Lower leg skin (tissue), 4 donors: Measurements from ENCODE around the gene SH2D3C. TPM values are rescaled to one million over a fixed set of nuclear protein-coding genes. Genes with fewer than 3 reads are reported as not detected.

Experiments used
- DNase-seq, 2 donors: peaks; one replicate each; pipeline ENCODE4 v3.0.0-alpha.2; 2019; ENCODE audit warnings: low spot score in 2 of 2
- H3K4me3 ChIP-seq: fragments of 200-600 bp; sonication (generic); 2 replicates; pipeline ENCODE4 v1.5.1; 2017; ENCODE audit warnings: mild to moderate bottlenecking, low read depth; ENCODE audit not compliant: poor library complexity, severe bottlenecking
- CTCF ChIP-seq, 3 donors: fragments of 450-650 bp; IDR thresholded peaks; one replicate each; pipeline ENCODE4 v1.5.1; 2016; ENCODE audit warnings: antibody characterized with exemption in 3 of 3, mild to moderate bottlenecking in 3 of 3, moderate library complexity in 2 of 3
- POLR2A ChIP-seq, 2 donors: fragments of 450-650 bp; IDR thresholded peaks; one replicate each; pipeline ENCODE4 v1.6.1; 2016 to 2017; ENCODE audit warnings: antibody characterized with exemption in 2 of 2, mild to moderate bottlenecking in 1 of 2, moderate library complexity in 1 of 2
- WGBS, 2 donors: methylation state at CpG; one replicate each; pipeline ENCODE4 v1.1.5; 2018; 5-methylcytosine and 5-hydroxymethylcytosine counted together
- intact Hi-C: fragments of 100-400 bp; cut with DNase I; formaldehyde crosslinking; loops from one replicate; pipeline ENCODE4 v1.15.0; 2023; ENCODE audit warnings: low total_unique reads
- total RNA-seq, 4 donors: library from RNA; depleted of rRNA; stranded (reverse); fragments of >200 nt; gene quantifications; one replicate each; pipeline ENCODE4 v1.1.0, GENCODE V29; 2016

The SH2D3C gene
- total RNA-seq, 4 donors from 2014 or later, result 1.9 to 8.5 (median 5.3) TPM

DNA sequence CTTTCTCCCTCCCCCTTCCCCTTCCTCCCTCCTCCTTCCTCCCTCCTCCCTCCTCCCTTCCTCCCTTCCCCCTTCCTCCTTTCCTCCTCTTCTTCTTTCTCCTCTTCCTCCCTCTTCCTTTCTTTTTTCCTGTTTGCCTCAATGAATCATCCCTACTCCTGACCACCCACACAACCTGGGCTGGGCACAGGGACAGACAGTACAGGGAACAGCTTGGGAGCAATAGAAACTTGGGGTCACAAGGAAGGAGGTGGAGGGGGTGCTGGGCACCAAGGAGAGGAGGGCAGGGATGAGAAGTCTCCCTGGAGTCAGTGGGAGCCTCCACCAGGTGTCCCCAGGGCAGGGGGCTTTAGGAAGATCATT is 57.6 kb downstream of the SH2D3C start:
- DNase-seq, result no peak
- TF ChIP-seq CTCF (IDR thresholded peaks at IDR 0.05) (no peak), POLR2A (IDR thresholded peaks at IDR 0.05) (no peak)
- intact Hi-C loops, result no loop called here
- no peak overlapping the region for H3K4me3 ChIP-seq

DNA sequence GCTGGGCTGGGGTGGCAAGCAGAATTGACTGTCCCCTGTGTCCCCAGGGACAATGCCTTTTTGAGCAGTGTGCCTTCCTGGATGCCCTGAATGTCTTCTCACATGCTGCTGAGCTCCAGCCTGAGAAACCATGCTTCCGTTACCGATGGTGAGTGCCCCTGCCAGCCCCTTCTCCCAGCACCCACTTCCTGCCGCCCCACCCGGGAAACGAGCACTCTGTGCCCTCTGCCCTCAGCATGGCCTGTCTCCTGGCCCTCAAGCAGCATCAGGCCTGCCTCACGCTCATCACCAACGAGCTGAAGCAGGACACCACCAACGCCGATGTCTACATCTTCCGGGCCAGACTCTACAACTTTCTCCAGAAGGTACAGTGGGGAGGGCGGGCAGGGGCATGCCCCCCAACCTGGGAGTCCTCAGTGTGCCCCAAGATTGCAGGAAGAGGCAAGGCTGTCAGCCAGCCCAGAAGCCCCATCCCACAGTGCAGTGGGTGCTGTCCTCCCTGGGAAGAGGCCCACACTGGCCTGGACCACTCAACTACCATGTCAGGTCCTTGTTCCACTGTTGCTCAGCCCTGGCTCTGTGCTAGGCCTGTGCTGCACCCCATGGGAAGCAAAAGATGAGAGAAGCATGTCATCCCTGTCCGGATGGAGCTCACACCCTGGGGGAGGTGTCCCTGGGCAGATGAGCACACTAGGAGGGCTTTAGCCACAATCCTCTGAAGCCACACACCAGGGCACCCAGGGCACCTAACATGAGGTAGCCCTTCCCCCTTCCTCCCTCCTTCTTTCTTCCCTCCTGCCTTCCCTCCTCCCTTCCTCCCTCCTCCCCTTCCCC is 58.2 kb downstream of the SH2D3C start:
- no peak for DNase-seq
- intact Hi-C loops, result no loop called here
- no peak overlapping the region for H3K4me3 ChIP-seq
- WGBS, 2 donors, result 78 to 84% methylated on average over 12 of the region's 12 CpGs
- TF ChIP-seq POLR2A (IDR thresholded peaks at IDR 0.05), result no peak
- TF ChIP-seq CTCF (IDR thresholded peaks at IDR 0.05), result no peak

DNA sequence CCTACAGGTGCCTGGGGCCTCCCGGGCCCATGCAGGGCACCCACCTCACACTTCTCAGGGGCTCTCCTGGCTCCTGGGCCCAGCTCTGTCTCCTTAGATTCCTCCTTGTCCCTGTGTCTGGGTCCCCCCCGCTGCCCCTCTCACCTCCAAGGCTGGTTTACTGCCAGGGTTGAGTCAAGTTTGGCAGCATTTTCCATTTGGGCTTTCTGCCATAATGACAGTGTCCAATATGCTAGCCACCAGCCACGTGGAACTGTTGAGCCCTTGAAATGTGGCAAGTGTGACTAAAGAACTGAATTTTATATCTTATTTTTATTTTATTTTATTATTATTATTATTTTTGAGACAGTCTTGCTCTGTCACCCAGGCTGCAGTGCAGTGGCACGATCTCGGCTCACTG is 60.7 kb downstream of the SH2D3C start:
- TF ChIP-seq POLR2A (IDR thresholded peaks at IDR 0.05) (no peak), CTCF (IDR thresholded peaks at IDR 0.05) (no peak)
- WGBS, 2 donors, result 84 to 85% methylated on average over 5 of the region's 5 CpGs
- no peak overlapping the region for H3K4me3 ChIP-seq

DNA sequence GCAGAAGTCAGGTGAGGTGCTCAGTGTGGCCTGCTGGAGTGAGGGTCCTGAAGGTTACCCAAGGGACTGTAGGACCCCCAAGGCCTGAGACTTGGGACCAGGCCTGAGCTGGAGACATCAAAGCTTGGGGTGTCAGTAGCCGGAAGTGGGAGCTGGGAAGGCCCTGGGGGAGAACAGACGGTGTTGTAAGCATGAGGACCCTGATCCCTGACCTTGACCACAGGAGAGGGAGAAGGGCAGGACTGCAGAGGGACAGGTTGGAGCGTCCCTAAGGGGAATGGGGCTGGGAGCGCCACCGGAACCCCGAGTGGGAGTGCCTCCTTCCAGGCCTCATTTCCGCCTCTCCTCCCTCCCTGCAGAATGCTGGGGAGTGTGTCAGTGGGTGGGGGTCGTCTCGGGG is 62.1 kb downstream of the SH2D3C start:
- TF ChIP-seq POLR2A (IDR thresholded peaks at IDR 0.05) (no peak), CTCF (IDR thresholded peaks at IDR 0.05) (no peak)
- H3K4me3 ChIP-seq, result no peak overlapping the region
- 66 to 86% methylated on average over 9 of the region's 9 CpGs for WGBS, 2 donors
- intact Hi-C loops, result no loop called here
- no peak for DNase-seq

More for the DNA sequence above, 60.7 kb downstream of the SH2D3C start:
- intact Hi-C loops, result no loop called here
- DNase-seq, result no peak

DNA sequence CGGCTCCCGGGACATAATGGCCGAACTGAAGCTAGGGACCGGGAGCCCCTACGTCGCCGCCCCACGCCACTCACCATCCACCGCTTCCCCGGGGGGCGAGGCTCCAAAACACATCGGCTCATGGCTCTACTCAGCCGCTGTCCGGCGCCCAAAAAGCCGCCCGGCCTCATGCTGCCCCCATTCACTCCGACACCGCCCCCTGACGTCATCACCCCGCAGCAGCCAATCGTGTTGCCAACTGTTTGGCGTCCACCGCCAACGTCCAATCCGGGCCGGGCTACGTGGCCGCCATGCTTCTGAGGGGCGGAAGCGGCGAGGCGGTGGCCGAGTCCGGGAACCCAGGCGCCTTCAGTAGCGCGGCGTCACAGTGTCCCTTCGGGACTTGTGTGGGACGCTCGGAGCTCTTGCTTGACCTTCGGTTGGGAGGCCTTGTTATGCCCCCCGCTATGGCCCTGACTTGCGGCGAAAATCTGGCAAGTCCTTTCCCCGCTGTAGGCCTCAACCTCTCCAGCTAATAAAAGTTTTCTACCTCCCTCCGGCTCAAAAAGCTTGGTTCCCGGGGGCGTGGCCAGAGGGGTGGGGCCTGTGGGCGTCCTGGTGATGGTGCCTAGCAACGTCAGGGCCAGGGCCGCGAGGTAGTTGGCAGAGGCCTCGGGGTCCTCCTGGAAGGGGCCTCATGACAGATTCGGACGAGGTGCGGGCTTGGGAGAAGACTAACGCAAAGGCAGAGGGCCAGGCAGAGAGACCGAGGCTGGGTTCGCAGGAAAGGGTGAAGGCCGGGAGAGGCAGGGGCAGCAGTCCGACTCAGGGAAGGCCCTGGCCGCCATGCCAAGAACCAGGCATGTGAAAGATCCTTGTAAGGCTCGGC is 62.8 kb downstream of the SH2D3C start, which contains the start of the genes PTRH1 and TTC16:
PTRH1 (minus strand) TSS at position 194 of the 868 bp plus-strand sequence; CDS start at position 170, 24 bp downstream.
TTC16 (plus strand) TSS at position 610 of the 868 bp plus-strand sequence; CDS start at position 677, 67 bp downstream.
- H3K4me3 ChIP-seq, result peak within 1 kb of the TSS; percentile 51
- TF ChIP-seq CTCF (IDR thresholded peaks at IDR 0.05), result no peak
- no peak for TF ChIP-seq POLR2A (IDR thresholded peaks at IDR 0.05)
- 5 to 8% methylated on average over 30 to 45 of the region's 65 CpGs for WGBS, 2 donors
- intact Hi-C loops, result no loop called here
- DNase-seq, result peak; percentile 95 to 100
